ENCODE measurements around the gene EHD4.
A peak's percentile ranks its signal among the peaks of the same experiment; 100 is the strongest.

The EHD4 gene

DNA sequence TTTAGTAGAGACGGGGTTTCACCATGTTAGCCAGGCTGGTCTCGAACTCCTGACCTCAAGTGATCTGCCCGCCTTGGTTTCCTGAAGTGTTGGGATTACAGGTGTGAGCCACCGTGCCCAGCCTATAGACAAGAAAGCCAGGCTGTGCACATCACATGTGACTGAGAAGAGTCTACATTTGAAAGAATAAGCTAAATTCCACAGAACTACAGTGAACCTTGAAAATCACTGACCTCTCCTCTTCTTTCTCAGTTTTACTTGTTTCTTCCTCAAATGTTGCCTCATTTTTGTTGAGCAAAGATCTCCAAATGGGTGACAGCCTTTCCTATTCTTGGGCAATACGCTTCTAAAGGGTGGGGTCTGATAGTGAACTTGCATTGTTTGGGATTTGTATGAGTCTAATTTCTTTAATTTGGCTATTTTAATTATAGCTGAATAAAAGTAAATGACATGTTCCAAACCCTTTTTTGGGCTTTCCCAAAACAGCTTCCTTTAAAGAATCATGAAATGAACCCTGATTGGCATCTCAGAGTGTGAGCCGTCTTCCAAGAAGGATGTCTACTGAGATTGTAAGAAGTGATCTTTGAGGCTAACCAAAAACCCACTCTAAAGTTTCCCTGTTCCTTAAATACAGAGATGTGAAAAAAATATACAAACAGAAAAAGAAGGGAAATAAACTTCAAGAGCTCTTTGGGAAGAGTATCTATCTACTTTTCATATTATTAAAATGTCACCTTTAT, 56.9 kb downstream of the EHD4 start:
- DNase-seq: no peak

DNA sequence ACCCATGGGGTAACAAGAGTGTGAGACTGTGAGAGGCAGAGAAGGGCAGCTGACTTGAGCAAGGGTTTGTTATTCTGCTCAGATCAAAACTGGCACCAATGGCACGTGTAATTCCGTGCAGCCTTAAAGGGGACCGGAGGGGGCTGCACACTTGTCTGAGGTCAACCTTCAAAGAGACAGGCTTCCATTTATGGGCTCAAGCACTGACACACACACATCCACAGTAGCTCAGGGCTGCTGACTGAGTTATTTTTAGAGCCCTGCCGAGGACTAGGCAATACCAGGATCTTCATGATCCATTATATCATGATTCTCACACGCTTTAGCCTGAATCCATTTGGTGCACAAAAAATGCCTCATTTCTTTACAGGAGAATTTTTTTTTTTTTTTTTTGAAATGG, 57.9 kb downstream of the EHD4 start:
- DNase-seq: no peak

DNA sequence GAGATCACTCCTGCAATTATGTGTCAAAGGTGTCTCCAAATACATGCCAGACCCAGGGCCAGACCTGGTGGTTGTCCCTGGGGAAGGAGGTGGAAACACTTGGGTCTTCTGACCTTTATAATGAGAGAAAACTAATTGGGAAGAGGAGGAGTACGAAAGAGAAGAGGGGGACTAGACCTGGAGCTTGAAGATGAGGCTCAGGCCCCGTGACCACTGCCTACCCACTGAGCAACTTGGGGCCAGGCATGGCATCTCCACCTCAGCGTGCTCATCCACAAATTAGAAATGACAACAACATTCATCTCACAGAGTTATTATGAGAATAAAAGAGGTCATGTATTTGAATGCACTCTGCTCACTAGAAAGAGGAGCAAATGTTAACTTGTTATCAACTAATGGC, 59.1 kb downstream of the EHD4 start:
- DNase-seq: no peak

DNA sequence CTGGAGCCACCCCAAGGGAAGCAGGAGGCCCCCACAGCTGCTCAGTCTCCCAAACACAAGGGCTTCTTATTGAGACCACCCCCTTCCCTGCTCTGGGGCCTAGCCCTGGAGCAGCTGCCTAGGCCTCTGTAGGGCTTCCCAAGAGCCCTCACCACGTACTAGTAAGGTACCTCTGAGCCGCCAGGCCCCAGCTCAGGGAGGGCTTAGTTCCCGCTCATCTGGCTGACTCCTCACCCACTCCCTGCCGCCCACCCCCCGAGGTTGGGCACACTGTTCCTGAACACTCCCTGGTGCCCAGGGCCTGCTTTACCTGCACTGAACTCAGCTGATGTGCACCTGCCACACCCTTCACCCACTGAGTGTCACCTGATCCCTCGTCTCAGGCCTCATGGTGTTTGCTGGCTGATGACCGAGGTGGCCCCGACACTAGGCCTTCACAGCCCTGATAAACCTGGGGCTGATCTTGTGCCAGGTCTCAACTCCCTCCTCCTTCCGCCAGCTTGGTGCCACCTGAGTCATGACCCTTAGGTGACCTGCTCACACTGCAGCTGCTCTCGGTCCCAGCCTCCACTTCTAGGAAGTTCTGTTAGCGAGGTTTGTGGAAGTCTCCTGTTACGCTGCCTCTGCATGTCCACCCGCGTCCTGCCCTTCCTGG, 60.5 kb downstream of the EHD4 start:
- no peak for DNase-seq

DNA sequence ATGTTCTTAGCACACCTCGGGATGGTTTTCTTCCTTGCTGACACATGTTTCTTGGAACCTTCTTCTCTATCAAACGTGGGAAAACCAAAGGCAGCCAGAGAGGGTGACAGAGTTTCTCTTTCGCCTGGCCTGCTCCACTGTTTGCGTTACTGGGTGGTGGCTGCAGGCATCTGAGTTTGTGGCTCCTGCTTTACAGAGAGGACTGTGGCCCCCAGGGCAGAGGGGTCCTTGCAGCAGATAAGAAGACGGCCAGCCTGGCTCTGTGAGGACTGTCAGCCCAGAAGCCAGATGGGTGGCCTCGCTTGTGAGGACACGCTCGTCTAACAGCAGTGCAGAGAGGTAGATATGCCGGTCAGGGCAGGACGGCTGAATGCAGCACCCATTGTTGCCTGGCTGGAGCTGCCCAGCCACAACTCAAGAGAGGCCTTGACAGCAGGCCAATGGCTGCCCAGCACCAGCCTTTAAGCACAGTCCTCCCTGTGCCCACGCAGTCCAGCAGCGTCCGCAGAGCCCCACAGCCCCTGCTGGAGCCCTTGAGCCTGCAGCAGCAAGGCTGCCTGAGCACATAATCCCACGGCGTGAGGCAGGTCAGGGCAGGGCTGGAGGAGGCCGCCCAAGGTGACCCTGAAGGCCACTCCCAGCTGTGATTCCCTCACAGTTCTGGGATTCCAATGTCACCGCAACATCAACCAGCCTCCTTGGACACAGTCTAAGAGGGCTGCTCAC, 63.5 kb downstream of the EHD4 start:
- no peak for DNase-seq

DNA sequence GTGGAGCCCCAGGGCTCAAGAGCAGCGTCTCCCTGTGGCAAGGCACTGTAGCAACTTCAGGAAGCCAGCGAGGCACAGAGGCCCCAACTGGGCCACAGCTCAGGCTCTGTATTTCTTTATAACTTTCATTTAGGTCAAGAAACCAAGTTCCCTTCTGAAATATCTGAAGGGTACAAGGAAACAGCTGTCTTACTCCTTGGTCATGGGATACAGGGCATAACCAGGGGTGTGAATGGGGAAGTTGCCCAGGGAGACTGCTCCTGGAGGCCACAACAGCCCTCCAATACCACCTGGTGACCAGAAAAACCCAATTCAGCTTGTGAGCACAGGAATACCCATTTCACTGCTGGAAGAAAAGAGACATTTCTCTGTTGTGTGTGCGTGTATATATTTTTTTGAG, 65.2 kb downstream of the EHD4 start:
- DNase-seq: no peak

DNA sequence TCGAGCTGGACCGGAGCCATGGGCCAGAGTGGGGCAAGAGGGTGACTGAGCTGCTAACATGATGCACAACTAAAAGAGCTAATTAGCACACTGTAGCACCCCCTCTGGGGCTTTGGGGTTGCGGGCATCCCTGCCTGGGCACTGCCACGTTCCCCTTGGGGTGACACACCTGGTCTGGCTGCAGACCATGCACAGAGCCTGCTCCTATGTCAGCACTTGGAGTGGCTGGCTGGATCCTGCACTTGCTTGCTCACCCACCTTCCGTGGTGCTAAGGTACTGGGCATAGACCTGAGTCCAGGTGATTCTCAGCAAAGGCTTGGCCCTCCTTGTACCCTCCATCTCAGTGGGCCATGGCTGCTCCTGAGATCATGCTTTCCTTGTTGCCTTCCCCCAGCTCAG, 65.7 kb downstream of the EHD4 start:
- no peak for DNase-seq

DNA sequence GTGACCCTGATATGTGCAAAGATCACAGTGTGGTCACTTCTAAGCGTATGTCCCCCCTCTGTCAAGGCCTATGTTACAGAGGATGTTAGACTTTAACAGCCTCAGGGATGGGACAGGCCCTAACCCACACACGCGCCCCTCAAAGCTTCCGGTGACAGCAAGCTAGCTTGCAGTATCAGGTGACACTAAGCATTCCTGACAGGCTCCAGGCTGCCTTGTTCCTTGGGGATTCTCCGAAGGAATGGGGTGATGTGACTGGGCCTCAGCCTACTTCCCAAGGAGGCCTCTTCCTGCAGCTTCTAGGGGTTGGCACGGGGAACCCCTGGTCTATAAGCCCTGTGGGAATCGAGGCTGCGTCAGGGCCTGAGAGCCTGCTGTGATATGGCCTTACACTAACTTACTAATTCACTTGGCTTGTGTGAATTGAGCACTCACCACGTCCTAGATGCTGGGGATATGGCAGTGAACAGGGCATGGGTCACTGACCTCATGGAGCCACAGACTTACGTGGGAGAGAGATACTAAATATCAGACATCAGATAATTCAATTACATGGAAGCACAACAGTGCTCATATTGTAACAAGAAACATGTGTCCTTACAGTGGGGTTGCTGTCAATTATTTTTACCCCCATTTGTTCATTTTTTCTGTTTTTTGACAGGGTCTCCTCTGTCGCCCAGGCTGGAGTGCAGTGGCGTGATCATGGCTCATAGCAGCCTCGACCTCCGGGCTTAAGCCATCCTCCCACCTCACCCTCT, 67.1 kb downstream of the EHD4 start:
- DNase-seq: no peak

DNA sequence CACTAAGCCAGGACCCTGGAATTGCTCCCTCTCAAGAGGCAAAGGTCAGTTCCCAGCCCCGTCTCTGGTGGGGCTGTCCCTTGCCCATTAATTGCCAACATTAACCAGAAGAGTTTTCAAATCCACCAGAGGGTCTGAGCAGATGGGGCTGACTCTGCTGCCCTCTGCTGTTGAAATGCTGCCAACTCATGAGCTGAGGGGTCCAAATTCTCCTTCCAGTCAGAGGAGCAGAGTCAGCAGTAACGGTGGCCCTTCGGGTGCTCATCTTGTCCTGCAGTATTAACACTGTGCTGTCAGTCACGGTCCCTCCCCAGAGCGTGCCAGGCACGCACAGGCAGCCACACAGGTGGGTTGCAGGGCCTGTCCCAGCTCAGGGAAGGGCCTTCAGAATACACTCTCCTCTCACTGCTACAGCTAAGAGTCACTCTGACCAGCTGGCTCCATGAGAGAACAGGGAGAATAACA, 67.8 kb downstream of the EHD4 start:
- peak; percentile 81 for DNase-seq

DNA sequence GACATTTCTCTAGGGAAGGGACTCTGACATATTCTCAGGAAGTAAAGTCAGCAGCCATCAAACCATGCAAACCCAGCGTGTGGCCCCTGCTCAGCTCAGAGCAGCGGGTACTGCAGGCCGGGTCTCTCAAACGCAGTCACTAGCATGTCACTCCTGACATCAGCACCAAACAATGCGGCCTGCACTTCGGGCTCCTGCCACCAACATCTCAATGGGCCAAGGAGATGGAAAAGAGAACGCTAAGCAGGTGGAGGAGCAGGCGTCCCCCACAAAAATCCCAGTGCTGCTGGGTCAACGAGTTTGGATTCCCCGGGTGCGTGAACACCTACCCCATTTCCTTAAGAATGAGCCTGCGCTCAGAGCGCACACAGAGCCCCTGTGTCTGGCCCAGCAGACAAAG, 68.6 kb downstream of the EHD4 start:
- DNase-seq: no peak

DNA sequence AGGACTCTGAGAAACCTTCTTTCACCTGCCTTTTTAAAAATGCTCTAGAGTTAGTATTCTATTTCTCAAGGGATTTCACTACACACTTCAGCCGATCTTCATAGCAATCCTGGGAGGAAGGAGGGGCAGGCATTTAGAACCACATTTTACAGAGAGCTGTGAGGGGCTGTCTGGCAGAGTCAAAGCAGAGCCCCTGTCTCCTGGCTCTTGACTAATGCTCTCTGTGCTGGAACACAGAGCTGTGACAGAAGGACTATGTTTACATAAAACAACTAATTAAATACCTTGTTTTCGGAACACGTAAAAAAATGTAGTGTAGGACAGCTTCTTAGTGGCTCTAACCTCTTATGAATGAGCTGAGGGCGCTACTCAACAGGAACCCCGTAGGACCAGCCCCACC, 70.9 kb downstream of the EHD4 start:
- DNase-seq: no peak

DNA sequence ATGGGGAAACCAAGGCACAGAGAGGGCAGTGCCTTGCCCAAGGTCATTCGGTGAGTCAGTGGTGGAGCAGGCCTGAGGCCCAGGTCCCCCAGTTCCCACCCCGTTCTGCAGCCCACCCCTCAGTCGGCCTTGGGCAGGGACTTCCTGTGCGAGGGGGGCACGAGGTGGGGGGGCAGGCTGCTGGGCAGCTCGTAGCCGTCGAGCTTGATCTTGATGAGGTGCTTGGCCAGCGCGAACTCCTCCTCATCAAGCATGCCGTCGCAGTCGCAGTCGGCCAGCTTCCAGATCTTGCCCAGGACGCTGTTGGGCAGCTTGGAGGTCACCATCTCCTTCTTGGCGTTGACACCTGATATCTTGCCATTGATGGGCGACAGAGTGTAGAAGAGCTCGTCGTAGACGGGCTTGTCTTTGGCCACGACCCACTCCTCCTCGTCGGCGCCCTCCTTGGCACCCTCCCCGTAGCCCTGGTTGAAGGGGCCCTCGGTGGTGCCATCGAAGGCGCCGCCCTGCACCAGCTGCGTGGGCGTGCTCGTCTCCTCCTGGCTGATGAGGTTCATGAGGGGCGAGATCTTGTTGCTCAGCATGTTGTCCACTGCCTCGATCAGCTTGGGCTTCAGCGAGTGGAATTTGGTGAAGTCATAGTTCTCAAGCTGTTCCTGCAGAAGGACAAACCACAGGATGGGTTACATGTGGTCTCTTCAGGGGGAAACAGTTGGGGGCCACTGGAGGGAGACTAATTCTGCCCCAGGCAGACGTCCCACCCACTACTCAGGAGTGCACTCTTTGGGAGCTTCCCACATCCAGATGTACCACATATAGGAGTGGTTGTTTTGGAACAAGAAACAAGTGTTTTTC, 71.6 kb downstream of the EHD4 start:
- no peak for DNase-seq

DNA sequence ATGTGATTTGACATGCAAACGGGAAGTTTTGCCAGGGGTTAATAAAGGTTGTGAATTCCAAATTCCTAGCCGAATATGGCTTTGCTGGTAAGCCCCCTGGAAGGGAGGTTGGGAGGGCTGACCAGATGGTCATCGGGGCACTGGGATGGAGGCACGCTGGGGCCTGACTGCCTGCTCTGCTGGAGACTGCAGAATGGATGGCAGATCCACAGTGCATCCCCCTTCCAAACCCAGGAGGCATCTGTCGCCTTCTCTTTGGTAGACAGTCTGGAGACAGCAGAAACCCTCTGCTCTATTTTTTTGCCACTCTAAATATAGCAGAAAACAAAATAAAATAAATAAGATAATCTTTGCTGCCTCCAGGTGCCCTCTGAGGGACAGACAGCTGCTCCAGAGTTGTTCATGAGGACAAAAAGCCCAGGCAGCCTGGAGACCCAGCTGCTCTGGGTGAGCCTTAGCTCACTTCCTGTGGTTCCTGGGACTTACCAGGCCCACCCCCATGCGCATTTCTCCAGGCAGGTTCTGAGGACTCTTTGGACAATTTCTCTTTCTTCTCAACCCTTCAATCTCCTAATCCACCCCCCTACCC, 72.4 kb downstream of the EHD4 start:
- DNase-seq: no peak

DNA sequence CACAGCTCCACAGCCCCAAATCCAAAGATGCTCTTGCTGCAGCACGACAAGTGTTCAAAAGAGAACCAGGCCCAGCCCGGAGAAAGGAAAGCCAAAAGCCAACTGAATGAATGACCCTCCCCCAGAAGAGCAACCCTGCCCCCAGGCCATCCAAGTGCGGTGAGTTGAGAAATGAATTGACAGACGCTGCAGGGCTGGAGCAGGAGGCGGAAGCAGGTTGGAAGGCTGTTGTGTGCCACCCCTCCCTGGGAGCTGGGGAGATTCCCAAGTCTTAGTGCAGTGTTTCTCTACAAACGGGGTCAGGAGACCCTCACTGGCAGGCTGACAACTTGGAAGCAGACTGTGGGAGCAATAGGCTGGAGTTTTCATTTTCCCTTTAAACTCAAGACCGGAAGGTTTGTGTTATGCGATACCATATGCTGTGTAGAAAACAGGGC, 75.0 kb downstream of the EHD4 start:
- DNase-seq: no peak

DNA sequence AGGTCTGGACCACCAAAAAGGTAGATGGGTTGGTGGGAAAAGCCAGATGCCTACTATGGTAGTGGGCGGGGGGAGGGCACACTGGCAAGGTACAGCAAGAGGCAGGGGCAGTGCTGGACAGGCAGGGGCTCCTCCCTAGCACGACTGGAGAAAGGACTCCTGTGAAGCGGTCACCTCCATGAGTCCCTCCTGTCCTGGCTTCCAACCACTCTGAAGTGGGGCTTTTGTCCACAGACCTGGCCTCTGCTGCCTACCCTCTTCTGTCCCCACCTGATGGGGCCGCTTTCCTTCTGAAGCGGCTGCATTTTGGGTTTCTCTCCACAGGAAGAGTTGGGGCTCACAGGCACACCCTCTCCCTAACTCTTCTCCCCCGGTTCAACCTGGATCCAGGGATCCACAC, 75.8 kb downstream of the EHD4 start:
- DNase-seq: no peak

DNA sequence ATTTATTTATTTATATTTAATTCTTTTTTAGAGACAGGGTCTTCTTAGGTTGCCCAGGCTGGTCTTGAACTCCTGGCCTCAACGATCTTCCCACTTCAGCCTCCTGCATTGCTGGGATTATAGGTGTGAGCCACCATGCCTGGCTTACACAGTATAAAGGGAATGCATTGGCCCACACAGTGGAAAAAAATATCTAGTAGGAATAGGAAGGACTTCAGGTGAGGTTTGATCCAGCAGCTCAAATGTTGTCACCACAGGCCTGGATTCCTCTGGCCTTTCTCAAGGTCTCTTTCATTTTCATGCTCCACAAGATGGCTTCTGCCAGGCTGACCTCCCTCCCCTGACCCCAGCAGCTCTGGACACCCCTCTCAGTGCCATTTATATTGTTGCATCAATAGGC, 76.4 kb downstream of the EHD4 start:
- no peak for DNase-seq

DNA sequence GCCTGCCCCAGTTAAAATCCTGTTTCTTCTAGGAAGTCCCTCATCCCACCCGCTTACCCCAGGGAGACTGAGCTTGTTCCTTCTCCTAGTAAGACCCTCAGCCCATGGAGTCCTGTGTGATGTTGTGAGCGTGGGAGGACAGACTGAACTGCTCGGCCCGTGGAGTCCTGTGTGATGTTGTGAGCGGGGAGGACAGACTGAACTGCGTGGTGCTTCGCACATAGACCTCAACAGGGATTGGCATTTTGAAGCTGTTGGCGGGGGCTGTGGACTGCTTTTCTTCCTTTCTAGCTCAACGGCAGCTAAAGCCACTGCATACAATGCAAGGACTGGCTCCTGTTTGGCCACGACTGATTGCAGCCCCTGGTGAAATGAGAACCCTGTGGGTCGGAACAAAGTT, 76.9 kb downstream of the EHD4 start:
- no peak for DNase-seq

DNA sequence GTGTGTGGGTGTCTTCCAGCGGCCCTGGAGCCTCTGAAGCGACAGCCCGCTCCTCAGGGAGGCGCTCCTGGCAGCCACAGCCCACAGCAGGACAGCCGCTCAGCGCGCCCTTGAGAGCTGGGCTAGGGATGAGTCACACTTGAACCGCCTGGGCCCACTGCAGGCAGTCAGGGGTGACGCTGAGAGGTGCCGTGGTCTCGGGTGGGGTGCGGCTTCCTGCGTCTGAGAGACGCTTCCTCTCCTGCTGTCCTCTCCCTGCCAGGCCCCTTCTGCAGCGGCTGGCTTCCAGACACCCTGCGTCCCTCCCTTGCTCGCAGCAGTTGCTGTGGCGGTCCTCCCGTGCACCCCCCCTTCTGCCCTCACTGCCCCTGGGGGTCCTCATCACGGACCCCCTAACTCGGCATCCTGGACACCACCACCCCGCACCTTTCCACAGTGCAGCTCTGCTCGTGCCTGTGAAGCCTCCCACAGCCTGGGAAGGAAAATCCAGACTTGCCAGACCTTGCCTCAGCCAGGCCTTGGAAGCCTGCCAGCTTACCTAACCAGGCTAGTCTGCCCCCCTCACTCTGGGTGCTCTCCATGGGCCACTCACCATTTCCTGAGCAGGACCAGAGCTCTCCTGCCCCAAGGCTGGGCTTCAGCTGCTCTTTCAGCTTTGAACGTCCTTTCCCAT, 77.4 kb downstream of the EHD4 start:
- peak; percentile 85 for DNase-seq

DNA sequence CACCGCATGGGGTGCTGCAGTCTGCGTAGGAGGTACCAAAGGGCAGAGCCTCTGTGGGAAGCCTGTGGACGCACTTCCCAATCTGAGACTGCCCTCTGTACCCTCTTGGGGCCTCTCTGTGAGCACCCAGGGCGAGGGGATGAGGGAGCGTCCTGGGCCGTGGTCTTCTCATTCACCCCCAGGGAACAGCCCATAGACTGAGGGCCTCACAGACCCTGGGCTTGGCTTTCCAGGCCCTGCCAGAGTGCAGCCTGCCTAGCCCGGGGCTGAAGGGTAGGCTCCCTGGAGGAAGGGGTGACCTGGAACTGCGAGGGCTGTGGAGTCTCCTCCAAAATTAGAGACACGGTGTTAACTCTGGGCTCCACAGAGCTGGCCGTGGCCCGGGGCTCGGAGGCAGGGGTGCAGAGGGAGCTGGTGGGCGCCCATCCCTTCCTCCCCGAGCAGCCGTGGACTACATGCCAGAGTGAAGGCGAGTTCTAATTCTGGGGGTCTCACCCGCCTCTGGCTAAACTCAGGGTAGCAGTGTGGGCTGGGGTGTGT, 78.0 kb downstream of the EHD4 start:
- no peak for DNase-seq

DNA sequence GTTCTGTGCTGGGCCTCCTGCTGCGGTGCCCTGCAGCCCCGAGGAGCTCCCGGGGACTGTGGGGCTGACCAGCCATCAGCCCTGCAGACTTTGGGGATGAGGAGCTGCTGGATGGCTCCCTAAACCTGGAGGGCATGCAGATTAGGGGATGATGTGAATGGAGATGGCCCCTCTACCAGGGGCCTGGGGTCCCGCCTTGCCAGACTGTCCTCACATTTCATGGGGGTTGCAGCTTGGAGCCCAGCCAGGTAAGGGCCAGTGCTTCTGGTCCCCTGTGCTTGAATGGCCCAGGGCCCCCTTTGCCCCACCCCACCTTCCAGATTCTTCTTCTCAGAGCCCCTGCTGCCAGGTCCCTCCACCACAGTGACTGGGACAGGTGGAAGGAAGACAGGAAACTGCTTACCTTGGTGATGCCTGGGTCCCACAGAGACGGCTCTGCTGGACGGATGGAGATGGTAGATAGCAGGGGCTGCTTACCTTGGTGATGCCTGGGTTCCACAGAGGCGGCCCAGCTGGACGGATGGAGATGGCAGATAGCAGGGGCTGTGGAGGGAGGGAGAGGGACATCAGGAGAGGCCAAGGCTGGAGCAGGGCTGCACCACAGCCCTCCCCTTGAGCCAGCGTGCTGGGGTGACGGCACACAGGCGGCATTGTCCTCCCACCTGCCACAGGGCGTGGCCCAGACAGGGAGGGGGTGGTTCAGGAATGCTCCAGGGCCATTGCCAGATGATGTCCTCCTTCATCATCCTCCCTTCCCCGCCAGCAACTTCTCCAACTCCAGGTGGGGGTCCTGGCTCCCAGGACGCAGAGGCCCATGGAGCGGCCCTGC, 78.7 kb downstream of the EHD4 start, which contains the start of gene SPTBN5:
Gene SPTBN5, minus strand, starts transcription at position 632 of the 829 bp plus-strand sequence. Its CDS starts 556 bp downstream, at position 76.
- DNase-seq: no peak

Data from activated CD8-positive, alpha-beta memory T cell treated with anti-CD3 and anti-CD28 coated beads, Interleukin-2, amount 50 U/mL, for 48 hours (primary cell).